ENCODE measurements around the gene ECE1. TPM values are rescaled to one million over a fixed set of nuclear protein-coding genes. Genes with fewer than 3 reads are reported as not detected.

The ECE1 gene
- total RNA-seq, 1 donor from 2014 or later: 90.9 TPM

DNA sequence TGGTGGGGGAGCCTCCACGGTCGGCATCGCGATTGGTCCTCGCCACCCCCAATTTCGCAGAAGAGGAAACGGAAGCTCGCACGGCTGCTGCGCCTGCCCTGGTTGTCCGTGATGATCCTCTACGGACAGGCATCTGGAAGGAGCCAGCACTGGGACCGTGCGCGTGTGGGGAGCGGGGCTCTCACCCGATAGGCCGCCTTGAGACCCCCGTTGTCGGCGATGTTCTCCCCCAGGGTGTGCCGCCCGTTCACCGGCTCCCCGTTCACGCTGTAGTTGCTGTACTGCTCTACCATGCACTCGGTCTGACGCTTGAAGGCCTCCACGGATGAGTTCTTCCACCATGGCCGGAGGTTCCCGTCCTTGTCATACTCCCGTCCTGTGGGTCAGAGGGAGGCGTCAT is 65.2 kb downstream of the ECE1 start:
- intact Hi-C loops (cut with DNase I): no loop called here
- Histone ChIP-seq H3K4me1 (no peaks in the 10 kb centered on the region), H3K4me3 (no peak overlapping the region), H3K27me3 (ENCODE audit: low read depth) (no peaks in the 10 kb centered on the region), H3K36me3 (peaks cover 84% of the 10 kb centered on the region), H3K27ac (no peak overlapping the region), H3K9me3 (no peaks in the 10 kb centered on the region)
- no peak for DNase-seq
- TF ChIP-seq, protein P1, sequence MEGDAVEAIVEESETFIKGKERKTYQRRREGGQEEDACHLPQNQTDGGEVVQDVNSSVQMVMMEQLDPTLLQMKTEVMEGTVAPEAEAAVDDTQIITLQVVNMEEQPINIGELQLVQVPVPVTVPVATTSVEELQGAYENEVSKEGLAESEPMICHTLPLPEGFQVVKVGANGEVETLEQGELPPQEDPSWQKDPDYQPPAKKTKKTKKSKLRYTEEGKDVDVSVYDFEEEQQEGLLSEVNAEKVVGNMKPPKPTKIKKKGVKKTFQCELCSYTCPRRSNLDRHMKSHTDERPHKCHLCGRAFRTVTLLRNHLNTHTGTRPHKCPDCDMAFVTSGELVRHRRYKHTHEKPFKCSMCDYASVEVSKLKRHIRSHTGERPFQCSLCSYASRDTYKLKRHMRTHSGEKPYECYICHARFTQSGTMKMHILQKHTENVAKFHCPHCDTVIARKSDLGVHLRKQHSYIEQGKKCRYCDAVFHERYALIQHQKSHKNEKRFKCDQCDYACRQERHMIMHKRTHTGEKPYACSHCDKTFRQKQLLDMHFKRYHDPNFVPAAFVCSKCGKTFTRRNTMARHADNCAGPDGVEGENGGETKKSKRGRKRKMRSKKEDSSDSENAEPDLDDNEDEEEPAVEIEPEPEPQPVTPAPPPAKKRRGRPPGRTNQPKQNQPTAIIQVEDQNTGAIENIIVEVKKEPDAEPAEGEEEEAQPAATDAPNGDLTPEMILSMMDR (IDR thresholded peaks at IDR 0.05): no peak
- no peak for ATAC-seq

DNA sequence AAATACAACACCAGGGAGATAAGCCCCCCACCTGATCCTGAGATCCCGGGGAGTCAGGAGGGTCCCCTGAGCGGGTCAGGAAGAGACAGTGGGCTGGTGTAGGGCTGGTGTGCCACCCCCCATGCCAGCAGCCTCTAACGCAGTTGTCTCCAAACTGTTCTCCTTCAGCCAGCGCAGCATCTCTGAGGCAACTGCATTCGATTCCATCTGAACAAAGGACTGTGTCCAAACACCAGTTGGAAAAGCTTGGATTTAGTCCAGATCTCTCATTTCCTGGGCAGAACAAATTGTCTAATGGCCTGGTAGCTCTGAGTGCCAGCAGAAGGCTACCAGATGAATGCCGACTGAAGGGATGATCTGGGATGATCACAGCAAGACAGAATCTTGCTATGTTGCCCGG is 69.4 kb downstream of the ECE1 start:
- intact Hi-C loops (cut with DNase I): no loop called here
- Histone ChIP-seq H3K27ac (no peak overlapping the region), H3K4me1 (no peaks in the 10 kb centered on the region), H3K36me3 (peaks cover 82% of the 10 kb centered on the region), H3K4me3 (no peak overlapping the region), H3K9me3 (no peaks in the 10 kb centered on the region), H3K27me3 (ENCODE audit: low read depth) (no peaks in the 10 kb centered on the region)
- DNase-seq (no peak), ATAC-seq (no peak)
- TF ChIP-seq, protein P1 (IDR thresholded peaks at IDR 0.05): no peak

DNA sequence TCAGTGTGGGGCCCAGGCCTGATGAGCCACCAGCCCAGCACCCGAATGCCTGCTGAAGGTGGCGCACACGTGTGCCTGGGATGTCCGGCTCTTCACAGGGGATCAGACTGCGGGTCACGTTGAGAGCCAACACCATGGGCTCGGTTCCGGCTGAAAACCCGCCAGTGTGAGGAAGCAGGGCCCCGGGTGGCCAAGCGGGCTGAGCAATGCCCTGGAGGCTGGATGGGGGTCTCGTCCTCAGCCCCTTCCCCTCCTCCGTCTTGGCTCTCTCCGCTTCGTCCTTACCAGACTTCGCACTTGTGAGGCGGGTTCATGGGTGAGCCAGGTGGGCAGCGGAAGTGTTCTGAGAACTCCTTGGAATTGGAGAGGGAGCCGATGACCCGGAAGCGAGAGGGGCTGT is 70.6 kb downstream of the ECE1 start:
- DNase-seq (no peak), ATAC-seq (no peak)
- no peaks in the 10 kb centered on the region for H3K27me3 ChIP-seq (ENCODE audit: low read depth)
- TF ChIP-seq, protein P1 (IDR thresholded peaks at IDR 0.05): no peak
- H3K4me1 ChIP-seq: no peaks in the 10 kb centered on the region
- no peaks in the 10 kb centered on the region for H3K9me3 ChIP-seq
- intact Hi-C loops (cut with DNase I): no loop called here
- H3K4me3 ChIP-seq: no peak overlapping the region
- no peak overlapping the region for H3K27ac ChIP-seq
- H3K36me3 ChIP-seq: peaks cover 71% of the 10 kb centered on the region

DNA sequence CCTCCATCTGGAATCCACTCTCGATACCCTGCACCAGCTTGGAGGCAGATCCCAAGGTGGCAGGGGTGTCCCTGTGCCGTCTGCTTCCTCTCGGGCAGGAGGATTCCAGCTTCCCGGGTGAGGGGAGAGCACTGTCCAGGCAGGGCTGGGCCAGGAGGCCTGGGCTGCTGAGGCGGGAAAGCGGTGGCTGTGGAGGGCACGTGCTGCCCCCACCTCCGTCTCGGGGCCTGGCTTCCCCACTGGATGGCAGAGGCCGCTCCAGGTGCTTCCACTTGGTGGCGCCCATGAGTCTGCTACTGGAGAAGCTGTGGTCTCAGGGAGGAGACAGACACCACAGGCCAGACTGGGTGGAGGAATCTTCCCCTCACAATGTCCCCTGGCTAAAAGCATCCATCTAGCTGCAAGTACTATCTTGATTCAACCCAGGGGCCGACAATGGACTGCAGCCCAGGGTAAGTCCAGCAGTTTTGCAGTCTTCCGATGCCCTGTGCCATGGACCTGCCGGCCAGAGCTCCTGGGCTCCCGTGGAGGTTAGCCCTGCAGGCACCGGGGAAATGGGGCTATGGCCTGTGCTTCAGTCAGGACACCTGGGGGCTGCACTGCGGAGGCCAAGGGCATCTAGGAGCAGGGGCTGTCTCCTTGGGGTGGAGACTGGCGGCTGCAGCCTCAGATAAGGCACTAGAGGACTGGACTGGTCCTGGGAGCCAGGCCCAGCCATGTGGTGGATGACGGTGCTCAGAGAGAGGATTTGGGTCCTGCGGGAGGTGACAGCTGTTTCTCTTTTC is 72.3 kb downstream of the ECE1 start:
- peak; percentile 20 to 45 for ATAC-seq
- intact Hi-C loops (cut with DNase I): no loop called here
- Histone ChIP-seq H3K4me1 (no peaks in the 10 kb centered on the region), H3K9me3 (no peaks in the 10 kb centered on the region), H3K27me3 (ENCODE audit: low read depth) (no peaks in the 10 kb centered on the region), H3K36me3 (peaks cover 54% of the 10 kb centered on the region), H3K27ac (no peak overlapping the region), H3K4me3 (no peak overlapping the region)
- TF ChIP-seq, protein P1 (IDR thresholded peaks at IDR 0.05): peak; percentile 20
- DNase-seq: peak; percentile 56

DNA sequence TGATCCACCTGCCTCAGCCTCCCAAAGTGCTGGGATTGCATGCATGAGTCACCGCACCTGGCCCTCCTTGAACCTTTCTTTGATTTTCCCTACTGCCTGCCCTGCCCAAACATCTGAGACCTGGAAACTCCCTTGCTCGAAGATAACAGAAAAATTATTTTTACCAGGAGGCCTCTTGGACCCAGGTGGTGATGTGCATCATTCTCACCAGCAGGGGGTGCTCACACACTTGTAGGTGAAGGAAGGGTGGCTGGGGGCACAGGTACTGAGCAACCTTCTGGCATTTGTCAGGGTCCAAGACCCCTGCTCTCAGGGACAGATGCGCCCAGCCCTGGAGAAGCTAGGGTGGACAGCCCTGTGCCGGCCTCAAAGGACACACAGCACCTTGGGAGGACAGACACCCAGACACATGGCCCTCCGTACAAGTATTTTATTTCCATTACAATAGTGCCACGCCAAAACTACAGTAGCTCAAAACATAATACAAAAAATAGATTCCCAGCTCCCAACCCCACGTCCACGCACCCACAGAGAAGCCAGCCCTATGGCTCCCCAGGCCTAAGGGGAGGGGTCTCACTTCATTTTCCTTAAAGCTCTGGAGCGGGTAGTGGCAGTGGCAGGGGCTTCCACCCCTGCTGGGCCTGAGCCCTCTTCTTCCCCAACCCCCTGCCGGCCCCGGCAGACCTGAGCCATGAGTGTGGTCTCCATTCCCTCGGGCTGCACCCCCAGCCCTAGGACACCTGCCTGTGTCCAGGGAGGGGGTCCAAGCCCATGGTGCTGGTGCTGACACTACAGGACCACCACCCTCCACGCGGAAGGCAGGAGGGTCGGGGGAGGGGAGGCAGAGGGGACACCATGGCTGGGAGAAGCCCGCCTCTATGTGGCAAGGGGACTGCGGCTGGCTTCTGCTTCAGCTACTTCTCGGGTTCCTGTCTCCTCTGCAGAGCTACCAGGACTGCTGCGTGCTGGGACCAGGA is 73.1 kb downstream of the ECE1 start:
- no peak overlapping the region for H3K27ac ChIP-seq
- intact Hi-C loops (cut with DNase I): no loop called here
- peak; percentile 57 for ATAC-seq
- no peaks in the 10 kb centered on the region for H3K27me3 ChIP-seq (ENCODE audit: low read depth)
- peaks cover 45% of the 10 kb centered on the region for H3K36me3 ChIP-seq
- no peaks in the 10 kb centered on the region for H3K4me1 ChIP-seq
- DNase-seq: peak; percentile 58
- no peak overlapping the region for H3K4me3 ChIP-seq
- TF ChIP-seq, protein P1 (IDR thresholded peaks at IDR 0.05): peak; percentile 70
- H3K9me3 ChIP-seq: no peaks in the 10 kb centered on the region
